Endothelial cell of umbilical vein (primary cell): Measurements from ENCODE around the gene AMFR. TPM values are rescaled to one million over a fixed set of nuclear protein-coding genes. Genes with fewer than 3 reads are reported as not detected.

Experiments
- BruUV-seq: library from RNA; stranded (reverse); fragments of 400-500 nt; replicated peaks from 2 replicates; lab custom pipeline; 2021; lab: Mats Ljungman, UMichigan
- CTCF ChIA-PET: fragments of 300-600, 350-600 bp; sonication (Branson Sonifier 250); formaldehyde crosslinking; loops from one replicate; lab custom pipeline; 2021; ENCODE audit warnings: antibody characterized with exemption, inconsistent platforms; lab: Charles Lee
- POLR2A ChIA-PET: fragments of 300-600, 350-600 bp; sonication (Branson Sonifier 250); formaldehyde crosslinking; loops from one replicate; lab custom pipeline; 2021; ENCODE audit warnings: antibody characterized with exemption, inconsistent platforms; lab: Charles Lee
- DNase-seq: peaks from one replicate; pipeline ENCODE4 v3.0.0-alpha.2; 2011; ENCODE audit warnings: low read depth, low spot score
- FAIRE-seq: peaks from 2 replicates; lab custom pipeline; 2011; peaks lifted over from hg19 to GRCh38; lab: Jason Lieb, UNC
- H2AFZ ChIP-seq: 2 replicates; pipeline ENCODE4 v1.6.0; 2012; ENCODE audit warnings: low read depth, low read length, control low read depth, inconsistent platforms
- H3K27ac ChIP-seq: 2 replicates; pipeline ENCODE4 v1.5.1; 2011; ENCODE audit warnings: low read depth, mild to moderate bottlenecking, control low read depth, low read length, moderate library complexity; ENCODE audit not compliant: insufficient read depth
- H3K27me3 ChIP-seq, 2 experiments: 2 replicates each; pipeline versions ENCODE4 v1.6.0 to v1.6.1; 2011; ENCODE audit warnings: low read length in 2 of 2, mixed read lengths in 1 of 2; ENCODE audit not compliant: control insufficient read depth in 2 of 2, insufficient read depth in 2 of 2
- H3K36me3 ChIP-seq, 2 experiments: 2 replicates in 1 of 2; 3 replicates in 1 of 2; pipeline ENCODE4 v1.5.1; 2011; ENCODE audit warnings: low read length in 2 of 2, mild to moderate bottlenecking in 1 of 2, moderate library complexity in 1 of 2; ENCODE audit not compliant: control insufficient read depth in 2 of 2, insufficient read depth in 2 of 2; ENCODE audit errors: extremely low read depth in 1 of 2
- H3K4me1 ChIP-seq: 3 replicates; pipeline ENCODE4 v1.5.1; 2011; ENCODE audit warnings: mild to moderate bottlenecking, low read length; ENCODE audit not compliant: control insufficient read depth, insufficient read depth; ENCODE audit errors: extremely low read depth
- H3K4me2 ChIP-seq: 2 replicates; pipeline ENCODE4 v1.6.1; 2011; ENCODE audit warnings: low read length, control low read depth, mixed read lengths; ENCODE audit not compliant: insufficient read depth
- H3K4me3 ChIP-seq, 3 experiments: fragments of 200-600 bp in 1 of 3; sonication (generic), shearing (Covaris generic) in 1 of 3; replicated peaks in 1 of 3; 2 replicates each; pipeline ENCODE4 v1.5.1; 2011 to 2016; ENCODE audit warnings: control low read depth in 3 of 3, low read length in 3 of 3, mild to moderate bottlenecking in 2 of 3, inconsistent platforms in 1 of 3, low read depth in 1 of 3, moderate library complexity in 1 of 3; ENCODE audit not compliant: insufficient read depth in 1 of 3
- H3K79me2 ChIP-seq: 2 replicates; pipeline ENCODE4 v1.6.0; 2012; ENCODE audit warnings: low read length, inconsistent platforms; ENCODE audit not compliant: control insufficient read depth, insufficient read depth
- H3K9ac ChIP-seq: replicated peaks from 2 replicates; pipeline ENCODE3; 2011; ENCODE audit warnings: low read length, control low read depth; ENCODE audit not compliant: insufficient read depth; ENCODE audit errors: extremely low read depth
- H3K9me1 ChIP-seq: replicated peaks from 3 replicates; pipeline ENCODE4 v1.6.0; 2011; ENCODE audit warnings: mild to moderate bottlenecking, low read length; ENCODE audit not compliant: control insufficient read depth, insufficient read depth; ENCODE audit errors: extremely low read depth
- H3K9me3 ChIP-seq: replicated peaks from 2 replicates; pipeline ENCODE4 v1.5.1; 2012; ENCODE audit warnings: low read length, inconsistent platforms; ENCODE audit not compliant: control insufficient read depth, insufficient read depth
- H4K20me1 ChIP-seq: replicated peaks from 2 replicates; pipeline ENCODE3; 2011; ENCODE audit warnings: mild to moderate bottlenecking, low read length; ENCODE audit not compliant: control insufficient read depth, insufficient read depth; ENCODE audit errors: extremely low read depth
- EZH2 ChIP-seq: IDR thresholded peaks from 2 replicates; pipeline ENCODE4 v1.6.1; 2012; ENCODE audit warnings: borderline replicate concordance, low read depth, mild to moderate bottlenecking, moderate library complexity, low read length, inconsistent platforms; ENCODE audit not compliant: severe bottlenecking
- FOS ChIP-seq: IDR thresholded peaks from 2 replicates; pipeline ENCODE4 v1.6.1; 2011; ENCODE audit warnings: mild to moderate bottlenecking, low read length, moderate library complexity, borderline replicate concordance; ENCODE audit not compliant: insufficient read depth
- GATA2 ChIP-seq: IDR thresholded peaks from 2 replicates; pipeline ENCODE4 v1.7.0; 2011; ENCODE audit warnings: low read depth, mild to moderate bottlenecking, moderate library complexity, mixed read lengths, low read length; ENCODE audit not compliant: insufficient read length, insufficient read depth
- JUN ChIP-seq: IDR thresholded peaks from 2 replicates; pipeline ENCODE4 v1.6.1; 2011; ENCODE audit warnings: borderline replicate concordance, low read depth; ENCODE audit not compliant: insufficient read length, insufficient read depth
- MYC ChIP-seq: IDR thresholded peaks from one replicate; pipeline ENCODE4 v1.6.1; 2011; ENCODE audit warnings: mild to moderate bottlenecking, low read depth, low read length
- POLR2A ChIP-seq: IDR thresholded peaks from 2 replicates; pipeline ENCODE4 v1.6.1; 2012; ENCODE audit warnings: low read depth, mild to moderate bottlenecking, control low read depth, low read length
- POLR2AphosphoS5 ChIP-seq: IDR thresholded peaks from 2 replicates; pipeline ENCODE4 v1.6.1; 2012; ENCODE audit warnings: low read depth, mild to moderate bottlenecking, control low read depth, low read length, moderate library complexity; ENCODE audit not compliant: insufficient read depth
- dilution Hi-C: fragments of 300-500 bp; cut with MboI; formaldehyde crosslinking; loops from one replicate; pipeline ENCODE4 v1.15.0; 2019; ENCODE audit warnings: low sequenced_read_pairs; ENCODE audit not compliant: extremely low pct_ligation_motif_present
- intact Hi-C: fragments of 100-400 bp; cut with micrococcal nuclease; formaldehyde crosslinking; loops from one replicate; pipeline ENCODE4 v1.10.0; 2022
- polyA plus RNA-seq, 4 experiments: library from polyadenylated mRNA; depleted of rRNA in 3 of 4; stranded (reverse) in 3 of 4; unstranded in 1 of 4; fragments of >200 nt; gene quantifications; 2 replicates each; pipeline versions ENCODE4 v1.2.1 to v1.2.3, GENCODE V29; 2011 to 2012; ENCODE audit warnings: missing spikeins in 1 of 4
- total RNA-seq: library from RNA; stranded (reverse); gene quantifications from 2 replicates; pipeline ENCODE4 v1.2.3, GENCODE V29; 2021
- TF ChIP-seq, protein P1 (sequence below): IDR thresholded peaks from 2 replicates; pipeline ENCODE4 v1.6.1; 2011; ENCODE audit not compliant: insufficient read depth, insufficient read length

AMFR gene
- total and polyA plus RNA-seq, 2 donors (not counting 3 experiments of a cell fraction or from before 2014, with no cell fraction given): 66.5 to 71.7 TPM

DNA sequence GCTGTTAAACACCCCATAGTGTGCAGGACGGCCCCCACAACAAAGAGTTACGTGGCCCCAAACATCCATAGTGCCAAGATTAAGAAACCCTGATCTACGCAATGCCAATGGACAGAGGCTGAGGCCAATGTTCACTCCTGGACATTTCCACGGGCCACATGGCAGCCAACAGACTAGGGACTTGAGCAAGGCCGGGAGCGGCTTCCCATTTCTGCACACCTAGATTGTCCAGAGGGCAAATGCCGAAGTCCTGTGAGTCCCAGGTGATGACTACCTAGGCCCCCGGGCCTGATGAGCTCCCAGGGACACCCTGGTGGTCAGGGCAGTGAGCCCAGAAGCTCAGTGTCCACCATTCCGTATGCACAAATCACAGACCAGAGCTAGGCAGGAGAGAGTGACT, 95.5 kb downstream of the AMFR start:
- no peak for TF ChIP-seq JUN
- no peak for TF ChIP-seq POLR2A
- no peak for TF ChIP-seq EZH2
- no peak for TF ChIP-seq POLR2AphosphoS5
- no peak for TF ChIP-seq FOS
- TF ChIP-seq GATA2: no peak
- no peak for TF ChIP-seq MYC
- TF ChIP-seq, protein P1, sequence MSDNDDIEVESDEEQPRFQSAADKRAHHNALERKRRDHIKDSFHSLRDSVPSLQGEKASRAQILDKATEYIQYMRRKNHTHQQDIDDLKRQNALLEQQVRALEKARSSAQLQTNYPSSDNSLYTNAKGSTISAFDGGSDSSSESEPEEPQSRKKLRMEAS: no peak
- no peak for FAIRE-seq
- H3K4me2 ChIP-seq: no peak overlapping the region
- no peaks in the 10 kb centered on the region for H3K9me1 ChIP-seq
- POLR2A ChIA-PET: no interaction called here
- intact Hi-C loops: no loop called here
- no TSS peak for BruUV-seq
- no peak overlapping the region for H3K27ac ChIP-seq
- H3K27me3 ChIP-seq: no peaks in the 10 kb centered on the region
- no peak for DNase-seq
- H3K9me3 ChIP-seq: no peaks in the 10 kb centered on the region
- no peaks in the 10 kb centered on the region for H3K36me3 ChIP-seq
- no peak overlapping the region for H3K9ac ChIP-seq
- no peak overlapping the region for H2AFZ ChIP-seq
- H3K4me3 ChIP-seq: no peak overlapping the region
- no peaks in the 10 kb centered on the region for H4K20me1 ChIP-seq
- no peaks in the 10 kb centered on the region for H3K4me1 ChIP-seq
- no peaks in the 10 kb centered on the region for H3K79me2 ChIP-seq
- dilution Hi-C loops: no loop called here
- CTCF ChIA-PET: interaction anchor here (1.2 to 3.6 kb wide), 2 partner anchors 11 to 17 kb away, joined by 3 to 21 read pairs; no protein-coding TSS in a partner anchor
